Stimulated activated CD4-positive, alpha-beta T cell treated with anti-CD3 and anti-CD28 coated beads, Interleukin-15, amount 100 ng/mL, for 24 hours (primary cell): ENCODE measurements around the gene RNF138.

ENCODE experiments used
- DNase-seq: peaks from one replicate; pipeline ENCODE4 v3.0.0-alpha.2; 2020

Gene RNF138

DNA sequence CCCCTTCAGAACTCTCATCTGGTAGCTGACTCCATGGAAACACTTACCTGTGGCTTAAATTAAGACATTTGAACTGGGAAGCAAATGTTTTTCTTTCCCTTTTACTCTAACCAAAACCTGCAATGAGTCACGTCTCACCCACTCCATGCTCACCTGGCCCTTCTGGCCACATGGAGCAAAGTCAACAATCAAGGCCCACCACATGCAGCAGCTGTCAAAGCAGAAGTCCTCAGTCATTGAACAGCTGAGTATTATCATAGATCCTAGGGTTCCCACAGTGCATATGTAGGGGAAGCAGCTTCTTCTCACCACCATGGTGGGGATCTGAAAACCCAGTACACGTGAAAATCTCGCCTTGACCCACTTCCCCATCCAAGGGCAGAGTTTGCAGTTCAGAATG, 85.9 kb downstream of the RNF138 start:
- no peak for DNase-seq
